H1 (cell line): ENCODE results near the gene CRY1.

Experiments
- POLR2A ChIP-seq, 2 experiments: IDR thresholded peaks; 1 replicate in 1 of 2; 2 replicates in 1 of 2; pipeline ENCODE4 v1.6.1; 2011; ENCODE audit warnings: low read depth in 2 of 2, low read length in 2 of 2, mild to moderate bottlenecking in 2 of 2; ENCODE audit errors: control extremely low read depth in 1 of 2
- SP4 ChIP-seq: IDR thresholded peaks from 2 replicates; pipeline ENCODE4 v1.6.1; 2012; ENCODE audit warnings: low read length, inconsistent platforms
- USF2 ChIP-seq: IDR thresholded peaks from 2 replicates; pipeline ENCODE4 v1.6.1; 2011; ENCODE audit warnings: low read length, improper control_type of control experiment

- TF ChIP-seq USF2 (no peak), SP4 (no peak), POLR2A (IDR thresholded peaks at IDR 0.05; ENCODE audit: control extremely low read depth in 1 of 2, low read depth in 2 of 2, low read length in 2 of 2) (peak; percentile 11 to 82; a peak in 2 of 3 replicates)
These were observed 137.8 kb downstream of the CRY1 start, which contains the start of gene TMEM263 for GRCh38 chr12:106955377-106956047.
